Gastroesophageal sphincter (tissue), 2 donors: ENCODE measurements around the gene ADAMTS1.

Source experiments
- EP300 ChIP-seq: sonication (generic); formaldehyde crosslinking; IDR thresholded peaks from one replicate; pipeline ENCODE4 v1.6.1; 2017; ENCODE audit warnings: antibody characterized with exemption, mild to moderate bottlenecking
- POLR2A ChIP-seq, 2 donors: fragments of 450-650 bp; IDR thresholded peaks; one replicate each; pipeline ENCODE4 v1.6.1; 2017; ENCODE audit warnings: antibody characterized with exemption in 2 of 2, mild to moderate bottlenecking in 2 of 2, moderate library complexity in 1 of 2
- POLR2AphosphoS5 ChIP-seq: sonication (generic); formaldehyde crosslinking; IDR thresholded peaks from one replicate; pipeline ENCODE4 v1.6.1; 2017; ENCODE audit warnings: antibody characterized with exemption

GRCh38 chr21:26843933-26844257, 1.3 kb downstream of the ADAMTS1 start:
- no peak for TF ChIP-seq EP300
- no peak for TF ChIP-seq POLR2AphosphoS5
- peak in 1 of 2 donors; percentile 2 for TF ChIP-seq POLR2A (IDR thresholded peaks at IDR 0.05)
